HepG2 (cell line): ENCODE results near the gene MCF2L. TPM values are rescaled to one million over a fixed set of nuclear protein-coding genes. Genes with fewer than 3 reads are reported as not detected.

ENCODE experiments used
- E2F2 ChIP-seq: sonication (generic); formaldehyde crosslinking; IDR thresholded peaks from 2 replicates; pipeline ENCODE4 v1.4.0; 2020; ENCODE audit warnings: missing genetic modification reagents, borderline replicate concordance
- HIC2 ChIP-seq: sonication (generic); formaldehyde crosslinking; IDR thresholded peaks from 2 replicates; pipeline ENCODE4 v1.9.0; 2022; ENCODE audit warnings: low read depth, missing genetic modification reagents
- MED1 ChIP-seq: sonication (generic); formaldehyde crosslinking; IDR thresholded peaks from 2 replicates; pipeline ENCODE4 v1.4.0; 2020; ENCODE audit warnings: missing genetic modification reagents
- NFYB ChIP-seq: sonication (generic); formaldehyde crosslinking; IDR thresholded peaks from 2 replicates; pipeline ENCODE4 v1.4.0; 2020; ENCODE audit warnings: missing genetic modification reagents
- NONO ChIP-seq, 2 experiments: fragments of 450-650 bp in 1 of 2; sonication (generic) in 1 of 2; formaldehyde crosslinking in 1 of 2; IDR thresholded peaks in 1 of 2; conservative IDR thresholded peaks in 1 of 2; 2 replicates each; pipeline versions ENCODE4 v1.6.1 to v1.8.0; 2017 to 2022; ENCODE audit warnings: mild to moderate bottlenecking in 1 of 2, missing genetic modification reagents in 1 of 2, moderate library complexity in 1 of 2
- NR0B2 ChIP-seq: sonication (generic); formaldehyde crosslinking; IDR thresholded peaks from 2 replicates; pipeline ENCODE4 v1.4.0; 2020; ENCODE audit warnings: mild to moderate bottlenecking, missing genetic modification reagents
- PHF21A ChIP-seq: sonication (generic); formaldehyde crosslinking; IDR thresholded peaks from 2 replicates; pipeline ENCODE4 v1.5.0; 2020; ENCODE audit warnings: mild to moderate bottlenecking, missing genetic modification reagents
- SP1 ChIP-seq, 2 experiments: fragments of 450-650 bp in 1 of 2; sonication (generic) in 1 of 2; formaldehyde crosslinking in 1 of 2; IDR thresholded peaks; 2 replicates each; pipeline versions ENCODE4 v1.4.0 to v1.6.1; 2016 to 2020; ENCODE audit warnings: missing genetic modification reagents in 1 of 2
- SP5 ChIP-seq: IDR thresholded peaks from 2 replicates; pipeline ENCODE4 v1.6.1; 2016; ENCODE audit warnings: low read depth, borderline replicate concordance
- TFE3 ChIP-seq: IDR thresholded peaks from 2 replicates; pipeline ENCODE4 v1.6.1; 2016
- THYN1 ChIP-seq: sonication (generic); formaldehyde crosslinking; IDR thresholded peaks from 2 replicates; pipeline ENCODE4 v1.8.1; 2023; ENCODE audit warnings: low read depth, mild to moderate bottlenecking, moderate library complexity, missing genetic modification reagents, borderline replicate concordance
- WIZ ChIP-seq: sonication (generic); formaldehyde crosslinking; IDR thresholded peaks from 2 replicates; pipeline ENCODE4 v1.5.1; 2020; ENCODE audit warnings: mild to moderate bottlenecking, missing genetic modification reagents
- ZBTB10 ChIP-seq: sonication (generic); formaldehyde crosslinking; IDR thresholded peaks from 2 replicates; pipeline ENCODE4 v1.4.0; 2020; ENCODE audit warnings: missing genetic modification reagents, borderline replicate concordance
- ZNF224 ChIP-seq: sonication (generic); formaldehyde crosslinking; IDR thresholded peaks from 2 replicates; pipeline ENCODE4 v1.5.0; 2020; ENCODE audit warnings: mild to moderate bottlenecking, missing genetic modification reagents
- ZNF382 ChIP-seq: sonication (generic); formaldehyde crosslinking; IDR thresholded peaks from 2 replicates; pipeline ENCODE4 v1.5.0; 2020; ENCODE audit warnings: missing genetic modification reagents, mild to moderate bottlenecking, borderline replicate concordance
- ZNF670 ChIP-seq: sonication (generic); formaldehyde crosslinking; IDR thresholded peaks from 2 replicates; pipeline ENCODE4 v1.8.0; 2022; ENCODE audit warnings: mild to moderate bottlenecking, missing genetic modification reagents, borderline replicate concordance
- ZNF772 ChIP-seq: sonication (generic); formaldehyde crosslinking; IDR thresholded peaks from 2 replicates; pipeline ENCODE4 v1.5.0; 2020; ENCODE audit warnings: mild to moderate bottlenecking, missing genetic modification reagents
- ZNF839 ChIP-seq: sonication (generic); formaldehyde crosslinking; IDR thresholded peaks from 2 replicates; pipeline ENCODE4 v1.4.0; 2020; ENCODE audit warnings: missing genetic modification reagents, mild to moderate bottlenecking, borderline replicate concordance
- ZNF850 ChIP-seq: sonication (generic); formaldehyde crosslinking; conservative IDR thresholded peaks from 2 replicates; pipeline ENCODE4 v1.9.0; 2021; ENCODE audit warnings: mild to moderate bottlenecking, missing genetic modification reagents
- polyA plus RNA-seq, 8 experiments: library from polyadenylated mRNA; depleted of rRNA in 3 of 8; stranded (reverse) in 7 of 8; unstranded in 1 of 8; fragments of >200 nt; fragmentation: Illumina TruSeq in 4 of 8; extraction: Trizol in 4 of 8; gene quantifications; 2 replicates each; pipeline versions ENCODE4 v1.2.1 to v1.2.3, GENCODE V29; 2011 to 2016; ENCODE audit warnings: low read depth in 4 of 8, missing spikeins in 1 of 8, mixed read lengths in 1 of 8; ENCODE audit not compliant: insufficient read depth in 1 of 8
- total RNA-seq, 5 experiments: library from RNA; depleted of rRNA; stranded (reverse); fragments of >200 nt; fragmentation: Illumina TruSeq; extraction: Trizol; gene quantifications; 2 replicates each; pipeline ENCODE4 v1.2.3, GENCODE V29; 2016; ENCODE audit warnings: low read depth in 1 of 5

Gene MCF2L
- total and polyA plus RNA-seq, 2 of the 13 experiments (the other 11 are each of a cell fraction or from before 2014, with no cell fraction given), result 19.4 to 28.4 TPM

GRCh38 chr13:113022745-113023574 lies 53.9 kb downstream of the MCF2L start (continued):
- TF ChIP-seq SP5 (CRISPR knock-in tag), result peak; percentile 77
- no peak for TF ChIP-seq ZNF224 (CRISPR knock-in tag)
- no peak for TF ChIP-seq ZNF670
- TF ChIP-seq ZNF772 (CRISPR knock-in tag), result no peak
- TF ChIP-seq ZBTB10 (CRISPR knock-in tag), result no peak
- TF ChIP-seq THYN1 (CRISPR knock-in tag), result no peak
- no peak for TF ChIP-seq ZNF850
- no peak for TF ChIP-seq E2F2 (CRISPR knock-in tag)
- no peak for TF ChIP-seq NONO (IDR thresholded peaks at IDR 0.05)
- 0 out of 2 replicates have a peak, but pooled peaks have one; percentile 32 for TF ChIP-seq NONO (CRISPR knock-in tag; conservative IDR thresholded peaks at IDR 0.05)
- no peak for TF ChIP-seq WIZ (CRISPR knock-in tag)
- TF ChIP-seq SP1 (IDR thresholded peaks at IDR 0.05), result no peak
- TF ChIP-seq SP1 (CRISPR knock-in tag; IDR thresholded peaks at IDR 0.05), result peak; percentile 51; the same call in 1 of the 2 replicates
- TF ChIP-seq MED1 (CRISPR knock-in tag), result peak; percentile 97
- TF ChIP-seq NFYB (CRISPR knock-in tag), result no peak
- peak; percentile 86 for TF ChIP-seq TFE3 (CRISPR knock-in tag)
- peak; percentile 91 for TF ChIP-seq PHF21A
- TF ChIP-seq HIC2 (CRISPR knock-in tag), result peak; percentile 77; the same call in 1 of the 2 replicates
- TF ChIP-seq ZNF382 (CRISPR knock-in tag), result no peak
- no peak for TF ChIP-seq ZNF839 (CRISPR knock-in tag)
- no peak for TF ChIP-seq NR0B2 (CRISPR knock-in tag)
